K562 (cell line): ENCODE results near the gene CCDC3. TPM values are rescaled to one million over a fixed set of nuclear protein-coding genes. Genes with fewer than 3 reads are reported as not detected.

ENCODE experiments used
- ATAC-seq: fragments of 200-7000 bp; cut with Tn5 transposase; 3 replicates; pipeline ENCODE4 v1.9.1; 2020; ENCODE audit warnings: moderate library complexity
- BruUV-seq: library from RNA; stranded (reverse); fragments of 400-500 nt; replicated peaks from 2 replicates; lab custom pipeline; 2021; lab: Mats Ljungman, UMichigan
- CTCF ChIA-PET: fragments of 300-600 bp; formaldehyde crosslinking; extraction: SDS; loops from one replicate; lab custom pipeline; 2021; ENCODE audit warnings: low intra/inter-chr PET ratio; lab: Yijun Ruan, JAX
- POLR2A ChIA-PET: fragments of 300-600, 350-650 bp; sonication (Branson Sonifier 250); formaldehyde crosslinking; extraction: SDS; loops from one replicate; lab custom pipeline; 2021; ENCODE audit warnings: antibody characterized with exemption, inconsistent platforms; lab: Yijun Ruan, JAX
- DNase-seq, 4 experiments: peaks; one replicate each; pipeline versions ENCODE4 v3.0.0 to v3.0.0-alpha.2; 2011 to 2018; ENCODE audit warnings: low spot score in 3 of 4, mixed read lengths in 3 of 4; ENCODE audit errors: extremely low read depth in 1 of 4
- FAIRE-seq: peaks from 2 replicates; lab custom pipeline; 2011; peaks lifted over from hg19 to GRCh38; lab: Jason Lieb, UNC
- H2AFZ ChIP-seq: 2 replicates; pipeline ENCODE4 v1.6.0; 2011; ENCODE audit warnings: low read depth, low read length, control low read depth, inconsistent platforms
- H3K27ac ChIP-seq: fragments of 200-600 bp; 3 replicates; pipeline ENCODE4 v1.8.0; 2011; ENCODE audit warnings: low read depth, mild to moderate bottlenecking, control low read depth, inconsistent platforms, low read length, moderate library complexity, mixed read lengths; ENCODE audit errors: extremely low read depth
- H3K27me3 ChIP-seq, 2 experiments: fragments of 300-600 bp in 1 of 2; 2 replicates in 1 of 2; 3 replicates in 1 of 2; pipeline versions ENCODE4 v1.6.0 to v1.8.0; 2011; ENCODE audit warnings: inconsistent platforms in 2 of 2, low read length in 2 of 2, mild to moderate bottlenecking in 1 of 2, mixed read lengths in 1 of 2, moderate library complexity in 1 of 2; ENCODE audit not compliant: control insufficient read depth in 2 of 2, insufficient read depth in 2 of 2
- H3K36me3 ChIP-seq: fragments of 300-600 bp; 3 replicates; pipeline ENCODE4 v1.8.0; 2011; ENCODE audit warnings: mild to moderate bottlenecking, low read length, inconsistent platforms; ENCODE audit not compliant: control insufficient read depth, insufficient read depth
- H3K4me1 ChIP-seq, 2 experiments: fragments of 200-600 bp in 1 of 2; replicated peaks in 1 of 2; 2 replicates in 1 of 2; 3 replicates in 1 of 2; pipeline versions ENCODE4 v1.5.1 to v1.8.0; 2011; ENCODE audit warnings: inconsistent platforms in 2 of 2, low read length in 2 of 2, mild to moderate bottlenecking in 1 of 2, mixed read lengths in 1 of 2, moderate library complexity in 1 of 2; ENCODE audit not compliant: control insufficient read depth in 2 of 2, insufficient read depth in 2 of 2
- H3K4me2 ChIP-seq: 2 replicates; pipeline ENCODE4 v1.6.1; 2011; ENCODE audit warnings: low read length, control low read depth, inconsistent platforms, mixed read lengths; ENCODE audit not compliant: insufficient read depth
- H3K4me3 ChIP-seq: fragments of 200-600 bp; sonication (generic), shearing (Covaris generic); 2 replicates; pipeline ENCODE4 v1.5.1; 2016; ENCODE audit warnings: control low read depth, inconsistent platforms
- H3K79me2 ChIP-seq: fragments of 200-600 bp; 3 replicates; pipeline ENCODE4 v1.8.0; 2011; ENCODE audit warnings: low read length, inconsistent platforms; ENCODE audit not compliant: control insufficient read depth, insufficient read depth
- H3K9ac ChIP-seq, 2 experiments: 2 replicates each; pipeline versions ENCODE4 v1.6.0 to v1.6.1; 2011; ENCODE audit warnings: low read depth in 2 of 2, low read length in 2 of 2, control low read depth in 1 of 2, inconsistent platforms in 1 of 2, mild to moderate bottlenecking in 1 of 2, mixed read lengths in 1 of 2; ENCODE audit not compliant: insufficient read depth in 1 of 2
- H3K9me1 ChIP-seq: one replicate; pipeline ENCODE4 v1.6.0; 2011; ENCODE audit warnings: inconsistent platforms, mild to moderate bottlenecking, low read length, moderate library complexity; ENCODE audit not compliant: control insufficient read depth, insufficient read depth
- H3K9me3 ChIP-seq: replicated peaks from 2 replicates; pipeline ENCODE4 v1.5.1; 2011; ENCODE audit warnings: low read depth, low read length, inconsistent platforms; ENCODE audit not compliant: control insufficient read depth, insufficient read depth
- H4K20me1 ChIP-seq: replicated peaks from 2 replicates; pipeline ENCODE4 v1.6.1; 2011; ENCODE audit warnings: low read length, inconsistent platforms, mixed read lengths; ENCODE audit not compliant: control insufficient read depth, insufficient read depth
- WGBS: fragments of 100-300 bp; shearing (Covaris generic); methylation state at CpG from one replicate; pipeline ENCODE4 v1.1.6; 2016; ENCODE audit warnings: low coverage, mixed read lengths; ENCODE audit not compliant: insufficient coverage; ENCODE audit errors: missing lambda C conversion rate; 5-methylcytosine and 5-hydroxymethylcytosine counted together
- in situ Hi-C: fragments of 300-500 bp; cut with MboI; formaldehyde crosslinking; loops from 4 replicates; pipeline ENCODE4 v1.15.0; 2018; ENCODE audit warnings: inconsistent platforms, mixed read lengths
- intact Hi-C: fragments of 100-400 bp; cut with micrococcal nuclease; formaldehyde crosslinking; loops from 2 replicates; pipeline ENCODE4 v1.14.2; 2022
- polyA plus RNA-seq, 8 experiments: library from polyadenylated mRNA; depleted of rRNA in 4 of 8; stranded (reverse) in 5 of 8; unstranded in 3 of 8; fragments of >200 nt; fragmentation: Nextera tagmentation in 2 of 8; fragmentation: Illumina TruSeq in 1 of 8; extraction: Ambion mirVana in 2 of 8; extraction: Trizol in 1 of 8; gene quantifications; 2 replicates each; pipeline versions ENCODE4 v1.2.1 to v1.2.3, GENCODE V29; 2011 to 2014; ENCODE audit warnings: inconsistent platforms in 1 of 8, missing spikeins in 1 of 8
- total RNA-seq, 7 experiments: library from RNA; depleted of rRNA in 6 of 7; stranded (reverse); fragments of >200 nt in 6 of 7; fragmentation: Illumina TruSeq in 2 of 7; extraction: Trizol in 2 of 7; gene quantifications; 2 replicates each; pipeline versions ENCODE4 v1.2.1 to v1.2.3, GENCODE V29; 2011 to 2021; ENCODE audit warnings: low replicate concordance in 1 of 7
- TF ChIP-seq, protein P1 (sequence below), 2 experiments: fragments of 450-650 bp in 1 of 2; sonication (generic) in 1 of 2; formaldehyde crosslinking in 1 of 2; IDR thresholded peaks; 2 replicates each; pipeline versions ENCODE4 v1.7.1 to v1.9.0; 2016 to 2022; ENCODE audit warnings: inconsistent platforms in 1 of 2, mild to moderate bottlenecking in 1 of 2, missing genetic modification reagents in 1 of 2

The CCDC3 gene
- total and polyA plus RNA-seq, 9 of the 15 experiments (the other 6 are each of a cell fraction or from before 2014, with no cell fraction given): not detected

DNA sequence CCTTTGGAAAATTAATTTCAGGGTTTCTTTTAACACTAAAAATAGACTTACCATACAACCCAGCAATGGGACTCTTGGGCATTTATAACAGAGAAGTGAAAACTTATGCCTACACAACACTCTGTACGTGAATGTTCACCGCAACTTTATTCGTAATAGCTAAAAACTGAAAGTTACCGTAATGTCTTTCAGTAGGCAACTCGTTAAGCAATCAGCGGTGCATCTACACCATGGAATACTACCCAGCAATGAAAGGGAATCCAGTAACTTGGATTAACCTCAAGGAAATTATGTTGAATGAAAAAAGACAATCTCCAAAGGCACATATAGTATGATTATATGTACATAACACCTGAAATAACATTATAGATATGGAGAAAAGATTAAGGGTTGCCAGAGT, 16.2 kb downstream of the CCDC3 start:
- no peak overlapping the region for H3K27ac ChIP-seq
- no peak overlapping the region for H3K4me2 ChIP-seq
- ATAC-seq (no peak), FAIRE-seq (no peak), DNase-seq (no peak)
- H3K9me3 ChIP-seq: no peaks in the 10 kb centered on the region
- no peaks in the 10 kb centered on the region for H3K79me2 ChIP-seq
- BruUV-seq: no TSS peak
- H3K36me3 ChIP-seq: no peaks in the 10 kb centered on the region
- no peaks in the 10 kb centered on the region for H4K20me1 ChIP-seq
- intact Hi-C loops (no loop called here), in situ Hi-C loops (no loop called here)
- 1% methylated on average over 6 of the region's 6 CpGs for WGBS
- peaks cover 2 to 19% of the 10 kb centered on the region in 2 experiments; a peak in 2 of 5 replicates for H3K27me3 ChIP-seq
- POLR2A ChIA-PET: interaction anchor here (0.7 kb wide), 1 partner anchor 8 kb away, joined by 4 read pairs; no protein-coding TSS in a partner anchor
- no peak overlapping the region for H2AFZ ChIP-seq
- CTCF ChIA-PET: no interaction called here
- no peak overlapping the region for H3K4me3 ChIP-seq
- no peaks in the 10 kb centered on the region for H3K4me1 ChIP-seq
- no peaks in the 10 kb centered on the region for H3K9me1 ChIP-seq
- no peak overlapping the region for H3K9ac ChIP-seq
- TF ChIP-seq, protein P1, sequence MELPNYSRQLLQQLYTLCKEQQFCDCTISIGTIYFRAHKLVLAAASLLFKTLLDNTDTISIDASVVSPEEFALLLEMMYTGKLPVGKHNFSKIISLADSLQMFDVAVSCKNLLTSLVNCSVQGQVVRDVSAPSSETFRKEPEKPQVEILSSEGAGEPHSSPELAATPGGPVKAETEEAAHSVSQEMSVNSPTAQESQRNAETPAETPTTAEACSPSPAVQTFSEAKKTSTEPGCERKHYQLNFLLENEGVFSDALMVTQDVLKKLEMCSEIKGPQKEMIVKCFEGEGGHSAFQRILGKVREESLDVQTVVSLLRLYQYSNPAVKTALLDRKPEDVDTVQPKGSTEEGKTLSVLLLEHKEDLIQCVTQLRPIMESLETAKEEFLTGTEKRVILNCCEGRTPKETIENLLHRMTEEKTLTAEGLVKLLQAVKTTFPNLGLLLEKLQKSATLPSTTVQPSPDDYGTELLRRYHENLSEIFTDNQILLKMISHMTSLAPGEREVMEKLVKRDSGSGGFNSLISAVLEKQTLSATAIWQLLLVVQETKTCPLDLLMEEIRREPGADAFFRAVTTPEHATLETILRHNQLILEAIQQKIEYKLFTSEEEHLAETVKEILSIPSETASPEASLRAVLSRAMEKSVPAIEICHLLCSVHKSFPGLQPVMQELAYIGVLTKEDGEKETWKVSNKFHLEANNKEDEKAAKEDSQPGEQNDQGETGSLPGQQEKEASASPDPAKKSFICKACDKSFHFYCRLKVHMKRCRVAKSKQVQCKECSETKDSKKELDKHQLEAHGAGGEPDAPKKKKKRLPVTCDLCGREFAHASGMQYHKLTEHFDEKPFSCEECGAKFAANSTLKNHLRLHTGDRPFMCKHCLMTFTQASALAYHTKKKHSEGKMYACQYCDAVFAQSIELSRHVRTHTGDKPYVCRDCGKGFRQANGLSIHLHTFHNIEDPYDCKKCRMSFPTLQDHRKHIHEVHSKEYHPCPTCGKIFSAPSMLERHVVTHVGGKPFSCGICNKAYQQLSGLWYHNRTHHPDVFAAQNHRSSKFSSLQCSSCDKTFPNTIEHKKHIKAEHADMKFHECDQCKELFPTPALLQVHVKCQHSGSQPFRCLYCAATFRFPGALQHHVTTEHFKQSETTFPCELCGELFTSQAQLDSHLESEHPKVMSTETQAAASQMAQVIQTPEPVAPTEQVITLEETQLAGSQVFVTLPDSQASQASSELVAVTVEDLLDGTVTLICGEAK (IDR thresholded peaks at IDR 0.05): peak; percentile 44; the same call in 1 of the 2 replicates
- TF ChIP-seq, protein P1 (CRISPR knock-in tag; IDR thresholded peaks at IDR 0.05): no peak
